H1 (cell line): Measurements from ENCODE around the gene SPATA19. TPM values are rescaled to one million over a fixed set of nuclear protein-coding genes. Genes with fewer than 3 reads are reported as not detected.

Source experiments
- CTCF ChIA-PET: fragments of 300-600 bp; sonication (Branson Sonifier 250); formaldehyde crosslinking; loops from one replicate; lab custom pipeline; 2021; ENCODE audit not compliant: partially characterized antibody; lab: Charles Lee
- POLR2A ChIA-PET: fragments of 300-600 bp; sonication (Branson Sonifier 250); formaldehyde crosslinking; loops from one replicate; lab custom pipeline; 2021; ENCODE audit warnings: inconsistent platforms; ENCODE audit not compliant: partially characterized antibody; lab: Charles Lee
- DNase-seq, 2 experiments: peaks; one replicate each; pipeline versions ENCODE4 v3.0.0 to v3.0.0-alpha.2; 2010 to 2022; ENCODE audit warnings: low spot score in 2 of 2, low read depth in 1 of 2, mixed read lengths in 1 of 2
- FAIRE-seq: peaks from 2 replicates; lab custom pipeline; 2011; peaks lifted over from hg19 to GRCh38; lab: Jason Lieb, UNC
- H2AFZ ChIP-seq: 2 replicates; pipeline ENCODE4 v1.8.1; 2012; ENCODE audit warnings: low read length, inconsistent platforms
- H2AK5ac ChIP-seq: 2 replicates; pipeline ENCODE4 v1.6.1; 2013; ENCODE audit warnings: low read depth, low read length
- H2BK120ac ChIP-seq: replicated peaks from 2 replicates; pipeline ENCODE3; 2013; ENCODE audit warnings: low read depth, low read length, inconsistent platforms
- H2BK12ac ChIP-seq: 2 replicates; pipeline ENCODE4 v1.6.1; 2013; ENCODE audit warnings: low read depth, low read length
- H2BK15ac ChIP-seq: 2 replicates; pipeline ENCODE4 v1.6.1; 2013; ENCODE audit warnings: low read length
- H2BK20ac ChIP-seq: 2 replicates; pipeline ENCODE4 v1.6.1; 2013; ENCODE audit warnings: low read length
- H2BK5ac ChIP-seq: 2 replicates; pipeline ENCODE4 v1.6.1; 2013; ENCODE audit warnings: low read depth, low read length
- H3K14ac ChIP-seq: 2 replicates; pipeline ENCODE4 v1.6.1; 2013; ENCODE audit warnings: inconsistent platforms; ENCODE audit not compliant: insufficient read length
- H3K18ac ChIP-seq: 2 replicates; pipeline ENCODE4 v1.6.1; 2013; ENCODE audit warnings: low read length; ENCODE audit errors: extremely low read depth
- H3K23ac ChIP-seq: 2 replicates; pipeline ENCODE4 v1.6.1; 2013; ENCODE audit warnings: inconsistent platforms; ENCODE audit not compliant: insufficient read length
- H3K23me2 ChIP-seq: 2 replicates; pipeline ENCODE4 v1.6.1; 2013; ENCODE audit warnings: low read depth, low read length
- H3K27ac ChIP-seq: 2 replicates; pipeline ENCODE4 v1.6.1; 2011; ENCODE audit warnings: low read depth, low read length, inconsistent platforms
- H3K27me3 ChIP-seq, 4 experiments: replicated peaks in 1 of 4; 1 replicate in 1 of 4; 2 replicates in 3 of 4; pipeline versions ENCODE4 v1.6.1 to v1.8.1; 2011 to 2013; ENCODE audit warnings: low read length in 3 of 4, mild to moderate bottlenecking in 3 of 4, inconsistent platforms in 2 of 4, mixed read lengths in 2 of 4, moderate library complexity in 1 of 4; ENCODE audit not compliant: control insufficient read depth in 3 of 4, insufficient read depth in 3 of 4; ENCODE audit errors: extremely low read depth in 1 of 4
- H3K36me3 ChIP-seq, 4 experiments: 2 replicates each; pipeline versions ENCODE4 v1.6.1 to v1.8.1; 2011 to 2013; ENCODE audit warnings: mild to moderate bottlenecking in 4 of 4, low read length in 3 of 4, moderate library complexity in 2 of 4, control low read depth in 1 of 4, inconsistent platforms in 1 of 4; ENCODE audit not compliant: insufficient read depth in 4 of 4, control insufficient read depth in 2 of 4
- H3K4ac ChIP-seq: replicated peaks from 2 replicates; pipeline ENCODE3; 2013; ENCODE audit warnings: low read length, low read depth, mixed read lengths, inconsistent platforms; ENCODE audit not compliant: insufficient read length
- H3K4me1 ChIP-seq, 4 experiments: replicated peaks in 1 of 4; 1 replicate in 1 of 4; 2 replicates in 3 of 4; pipeline versions ENCODE4 v1.6.1 to v1.8.1; 2011 to 2013; ENCODE audit warnings: low read length in 3 of 4, inconsistent platforms in 2 of 4, mixed read lengths in 1 of 4; ENCODE audit not compliant: insufficient read depth in 4 of 4, control insufficient read depth in 3 of 4
- H3K4me2 ChIP-seq, 2 experiments: 2 replicates each; pipeline versions ENCODE4 v1.6.1 to v1.8.1; 2011 to 2013; ENCODE audit warnings: low read depth in 2 of 2, low read length in 2 of 2, control low read depth in 1 of 2, inconsistent platforms in 1 of 2, mild to moderate bottlenecking in 1 of 2; ENCODE audit not compliant: insufficient read depth in 1 of 2
- H3K4me3 ChIP-seq, 4 experiments: fragments of 200-600, 300-600 bp in 1 of 4; sonication (generic), shearing (Covaris generic), sonication (Bioruptor Twin) in 1 of 4; 2 replicates each; pipeline versions ENCODE4 v1.5.1 to v1.8.1; 2011 to 2016; ENCODE audit warnings: low read length in 4 of 4, low read depth in 3 of 4, control low read depth in 2 of 4, inconsistent platforms in 2 of 4, mild to moderate bottlenecking in 2 of 4, mixed read lengths in 1 of 4, moderate library complexity in 1 of 4; ENCODE audit not compliant: insufficient read depth in 2 of 4; ENCODE audit errors: extremely low read depth in 1 of 4
- H3K56ac ChIP-seq: replicated peaks from 2 replicates; pipeline ENCODE3; 2013; ENCODE audit warnings: low read depth, mild to moderate bottlenecking, mixed read lengths, low read length, inconsistent platforms; ENCODE audit not compliant: insufficient read length
- H3K79me1 ChIP-seq: 2 replicates; pipeline ENCODE4 v1.6.1; 2013; ENCODE audit warnings: low read depth, low read length, control low read depth
- H3K79me2 ChIP-seq, 2 experiments: 2 replicates each; pipeline versions ENCODE4 v1.6.1 to v1.8.1; 2012 to 2013; ENCODE audit warnings: low read length in 2 of 2, mild to moderate bottlenecking in 2 of 2, inconsistent platforms in 1 of 2; ENCODE audit not compliant: insufficient read depth in 2 of 2, control insufficient read depth in 1 of 2
- H3K9ac ChIP-seq, 4 experiments: replicated peaks in 1 of 4; 1 replicate in 1 of 4; 2 replicates in 3 of 4; pipeline versions ENCODE4 v1.6.1 to v1.8.1; 2011 to 2013; ENCODE audit warnings: low read depth in 3 of 4, low read length in 3 of 4, control low read depth in 2 of 4, mild to moderate bottlenecking in 2 of 4, moderate library complexity in 2 of 4, inconsistent platforms in 1 of 4; ENCODE audit errors: extremely low read depth in 1 of 4
- H3K9me3 ChIP-seq, 2 experiments: 2 replicates each; pipeline versions ENCODE4 v1.6.1 to v1.8.1; 2012 to 2013; ENCODE audit warnings: mild to moderate bottlenecking in 2 of 2, moderate library complexity in 2 of 2, control low read depth in 1 of 2, inconsistent platforms in 1 of 2, low read depth in 1 of 2, low read length in 1 of 2, mixed read lengths in 1 of 2; ENCODE audit not compliant: insufficient read depth in 2 of 2
- H4K20me1 ChIP-seq, 2 experiments: replicated peaks in 1 of 2; 2 replicates each; pipeline versions ENCODE3 to v1.8.1; 2011 to 2013; ENCODE audit warnings: inconsistent platforms in 2 of 2, low read length in 2 of 2, mild to moderate bottlenecking in 1 of 2; ENCODE audit not compliant: insufficient read depth in 2 of 2, control insufficient read depth in 1 of 2
- H4K5ac ChIP-seq: 2 replicates; pipeline ENCODE4 v1.6.1; 2013; ENCODE audit warnings: low read length, low read depth, mixed read lengths, inconsistent platforms; ENCODE audit not compliant: insufficient read length
- H4K8ac ChIP-seq: 2 replicates; pipeline ENCODE4 v1.8.0; 2013; ENCODE audit warnings: mild to moderate bottlenecking, moderate library complexity, low read length, inconsistent platforms; ENCODE audit not compliant: insufficient read depth; ENCODE audit errors: extremely low read depth
- H4K91ac ChIP-seq: replicated peaks from 2 replicates; pipeline ENCODE3; 2013; ENCODE audit warnings: low read length, mixed read lengths, inconsistent platforms; ENCODE audit not compliant: insufficient read length
- CEBPB ChIP-seq: IDR thresholded peaks from 2 replicates; pipeline ENCODE4 v1.6.1; 2012; ENCODE audit warnings: low read depth, low read length
- EGR1 ChIP-seq: IDR thresholded peaks from 2 replicates; pipeline ENCODE4 v1.6.1; 2011; ENCODE audit warnings: low read depth, low read length, borderline replicate concordance
- KDM4A ChIP-seq: IDR thresholded peaks from one replicate; pipeline ENCODE4 v1.7.1; 2012; ENCODE audit warnings: low read depth, mild to moderate bottlenecking, moderate library complexity, low read length, inconsistent platforms; ENCODE audit not compliant: severe bottlenecking
- KDM5A ChIP-seq: fragments of 200-600 bp; IDR thresholded peaks from 2 replicates; pipeline ENCODE4 v1.7.1; 2012; ENCODE audit warnings: mild to moderate bottlenecking, low read length, inconsistent platforms, mixed read lengths
- NANOG ChIP-seq: IDR thresholded peaks from 2 replicates; pipeline ENCODE4 v1.6.1; 2011; ENCODE audit warnings: low read length, low read depth, mild to moderate bottlenecking, inconsistent platforms; ENCODE audit not compliant: insufficient read depth, poor library complexity, severe bottlenecking
- SRF ChIP-seq: IDR thresholded peaks from 2 replicates; pipeline ENCODE4 v1.6.1; 2011; ENCODE audit warnings: mild to moderate bottlenecking, low read depth, low read length, moderate library complexity
- TAF1 ChIP-seq: IDR thresholded peaks from 2 replicates; pipeline ENCODE4 v1.6.1; 2011; ENCODE audit warnings: mild to moderate bottlenecking, low read depth, low read length
- WGBS, 2 experiments: shearing (Covaris generic) in 1 of 2; methylation state at CpG; one replicate each; pipeline versions ENCODE4 v1.1.6 to v1.1.7; 2013 to 2015; ENCODE audit warnings: low lambda C conversion rate in 2 of 2, mixed read lengths in 2 of 2, inconsistent platforms in 1 of 2, low coverage in 1 of 2, missing lambda C conversion rate in 1 of 2; ENCODE audit not compliant: insufficient replicate concordance in 2 of 2, insufficient coverage in 1 of 2, insufficient read length in 1 of 2; ENCODE audit errors: extremely low coverage in 1 of 2, missing lambda C conversion rate in 1 of 2; 5-methylcytosine and 5-hydroxymethylcytosine counted together
- polyA plus RNA-seq, 7 experiments: library from polyadenylated mRNA; depleted of rRNA in 3 of 7; stranded (reverse) in 5 of 7; unstranded in 2 of 7; fragments of >200 nt in 5 of 7; fragments of 200-250 nt in 2 of 7; gene quantifications; 1 replicate in 5 of 7; 2 replicates in 1 of 7; 4 replicates in 1 of 7; pipeline versions ENCODE4 v1.2.1 to v1.2.3, GENCODE V29; 2011 to 2013; ENCODE audit warnings: missing spikeins in 2 of 7, mixed read lengths in 2 of 7
- total RNA-seq: library from RNA; stranded (reverse); fragmentation: NEBNext Ultra II Directional; extraction: Animal tissue kit (Norgen Biotek cat#: 25700); gene quantifications from 2 replicates; pipeline ENCODE4 v1.2.1, GENCODE V29; 2021
- TF ChIP-seq, protein P1 (sequence below), 3 experiments: IDR thresholded peaks; 1 replicate in 2 of 3; 2 replicates in 1 of 3; pipeline versions ENCODE4 v1.5.1 to v1.6.1; 2011; ENCODE audit warnings: low read length in 3 of 3, mild to moderate bottlenecking in 3 of 3, inconsistent platforms in 2 of 3, low read depth in 1 of 3, moderate library complexity in 1 of 3; ENCODE audit not compliant: insufficient read depth in 1 of 3; ENCODE audit errors: control extremely low read depth in 1 of 3
- TF ChIP-seq, protein P2 (sequence below): IDR thresholded peaks from 2 replicates; pipeline ENCODE4 v1.6.1; 2012; ENCODE audit warnings: inconsistent platforms

SPATA19 gene
- total and polyA plus RNA-seq, 2 of the 8 experiments (the other 6 are each of a cell fraction or from before 2014, with no cell fraction given) = not detected

DNA sequence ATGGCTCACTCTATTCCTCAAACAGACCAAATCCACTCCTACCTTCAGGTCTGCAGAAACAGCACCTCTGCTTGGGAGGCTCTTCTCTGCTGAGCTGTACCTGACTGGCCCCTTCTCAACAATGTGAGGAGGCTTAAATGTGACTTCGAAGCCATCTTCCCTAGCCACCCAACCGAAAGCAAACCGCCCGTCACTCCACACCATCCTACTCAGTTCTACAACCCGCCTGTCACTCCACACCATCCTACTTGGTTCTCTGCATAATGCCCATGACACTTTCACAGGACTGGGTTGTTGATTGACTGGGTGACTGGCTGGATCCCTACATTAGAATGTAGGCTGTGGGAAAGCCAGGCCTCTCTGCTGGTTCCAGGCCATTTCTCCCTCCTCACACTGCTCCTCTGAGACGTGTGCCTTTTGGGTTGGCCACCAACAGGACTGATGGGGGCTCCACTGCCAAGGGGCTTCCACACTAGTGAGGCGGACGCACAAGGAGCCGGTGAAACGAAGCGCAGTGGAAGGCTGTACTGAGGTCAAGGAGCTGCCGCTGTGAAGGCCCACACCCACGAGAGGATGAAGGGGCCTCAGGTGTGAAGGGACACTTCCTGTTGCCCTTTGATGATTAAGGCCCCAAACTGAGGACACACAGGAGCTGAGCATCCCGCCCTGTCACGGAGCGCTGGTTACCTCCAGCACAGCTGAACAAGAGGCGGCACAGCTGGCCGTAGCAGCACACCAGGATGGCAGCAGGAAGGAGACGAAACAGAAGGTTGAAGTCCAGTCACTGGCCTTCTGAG, 47.5 kb upstream of the SPATA19 start:
- Histone ChIP-seq H3K14ac (no peak overlapping the region), H3K27ac (no peak overlapping the region), H3K27me3 (no peaks in the 10 kb centered on the region; a peak in 2 of 7 replicates), H3K9ac (no peak overlapping the region; a peak in 1 of 7 replicates), H3K79me2 (no peaks in the 10 kb centered on the region), H4K20me1 (no peaks in the 10 kb centered on the region), H3K56ac (no peak overlapping the region), H2BK15ac (peak overlapping the region; percentile 46; the same call in 1 of the 2 replicates), H3K4me2 (no peak overlapping the region), H3K9me3 (no peaks in the 10 kb centered on the region), H2BK20ac (peak overlapping the region; percentile 32; the same call in 1 of the 2 replicates), H4K5ac (no peak overlapping the region), H2BK5ac (no peak overlapping the region; the same call in 1 of the 2 replicates), H3K23me2 (0 out of 2 replicates have a peak, but pooled peaks cover 2% of the 10 kb centered on the region), H2BK12ac (peak overlapping the region; percentile 60; the same call in 1 of the 2 replicates), H4K8ac (no peak overlapping the region), H3K4me3 (no peak overlapping the region), H3K4me1 (peaks cover 4 to 11% (median 7%) of the 10 kb centered on the region in 4 experiments; a peak in 6 of 7 replicates), H2BK120ac (no peak overlapping the region), H3K4ac (peak overlapping the region; percentile 8), H2AK5ac (0 out of 2 replicates have a peak overlapping the region, but pooled peaks have one; percentile 39), H3K23ac (no peak overlapping the region), H3K79me1 (no peaks in the 10 kb centered on the region), H4K91ac (no peak overlapping the region), H3K18ac (no peak overlapping the region; the same call in 1 of the 2 replicates), H2AFZ (no peak overlapping the region), H3K36me3 (0 out of 8 replicates have a peak, but pooled peaks cover 0 to 2% (median 0%) of the 10 kb centered on the region in 4 experiments)
- ChIA-PET POLR2A (no interaction called here), CTCF (interaction anchor here (1.0 kb wide), 1 partner anchor 54 kb away, joined by 4 read pairs; no protein-coding TSS in a partner anchor)
- DNase-seq (peak in 1 of 2 experiments; percentile 33), FAIRE-seq (no peak)
- WGBS, 2 experiments = 91% methylated on average over 19 of the region's 19 CpGs; no CpG with 5 or more reads in 1 of the 2 experiments
- TF ChIP-seq KDM4A (no peak), KDM5A (no peak), CEBPB (no peak), TAF1 (no peak), EGR1 (no peak), NANOG (no peak), SRF (no peak)
- TF ChIP-seq, protein P1, sequence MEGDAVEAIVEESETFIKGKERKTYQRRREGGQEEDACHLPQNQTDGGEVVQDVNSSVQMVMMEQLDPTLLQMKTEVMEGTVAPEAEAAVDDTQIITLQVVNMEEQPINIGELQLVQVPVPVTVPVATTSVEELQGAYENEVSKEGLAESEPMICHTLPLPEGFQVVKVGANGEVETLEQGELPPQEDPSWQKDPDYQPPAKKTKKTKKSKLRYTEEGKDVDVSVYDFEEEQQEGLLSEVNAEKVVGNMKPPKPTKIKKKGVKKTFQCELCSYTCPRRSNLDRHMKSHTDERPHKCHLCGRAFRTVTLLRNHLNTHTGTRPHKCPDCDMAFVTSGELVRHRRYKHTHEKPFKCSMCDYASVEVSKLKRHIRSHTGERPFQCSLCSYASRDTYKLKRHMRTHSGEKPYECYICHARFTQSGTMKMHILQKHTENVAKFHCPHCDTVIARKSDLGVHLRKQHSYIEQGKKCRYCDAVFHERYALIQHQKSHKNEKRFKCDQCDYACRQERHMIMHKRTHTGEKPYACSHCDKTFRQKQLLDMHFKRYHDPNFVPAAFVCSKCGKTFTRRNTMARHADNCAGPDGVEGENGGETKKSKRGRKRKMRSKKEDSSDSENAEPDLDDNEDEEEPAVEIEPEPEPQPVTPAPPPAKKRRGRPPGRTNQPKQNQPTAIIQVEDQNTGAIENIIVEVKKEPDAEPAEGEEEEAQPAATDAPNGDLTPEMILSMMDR (IDR thresholded peaks at IDR 0.05; ENCODE audit: control extremely low read depth in 1 of 3, insufficient read depth in 1 of 3, low read depth in 1 of 3, low read length in 3 of 3) = no peak
- TF ChIP-seq, protein P2, sequence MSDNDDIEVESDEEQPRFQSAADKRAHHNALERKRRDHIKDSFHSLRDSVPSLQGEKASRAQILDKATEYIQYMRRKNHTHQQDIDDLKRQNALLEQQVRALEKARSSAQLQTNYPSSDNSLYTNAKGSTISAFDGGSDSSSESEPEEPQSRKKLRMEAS = no peak
